Measurements from ENCODE around the gene ACTR1A.

ACTR1A gene

GRCh38 chr10:102499356-102499755 lies 3.2 kb downstream of the ACTR1A start:
- in situ Hi-C loops (cut with HindIII; ENCODE audit: low pct_ligation_motif_present, low sequenced_read_pairs), result no loop called here
- DNase-seq, result no peak
- no peak overlapping the region for H3K27ac ChIP-seq
- H3K4me3 ChIP-seq (ENCODE audit: low read depth, low read length), result no peak overlapping the region
- no peaks in the 10 kb centered on the region for H3K36me3 ChIP-seq (replicated peaks)
- TF ChIP-seq CTCF (IDR thresholded peaks at IDR 0.05; ENCODE audit: low read depth, low read length, missing control alignments), result no peak
- no peaks in the 10 kb centered on the region for H3K27me3 ChIP-seq (replicated peaks)

- in situ Hi-C loops (cut with HindIII; ENCODE audit: low pct_ligation_motif_present, low sequenced_read_pairs), result no loop called here
- Histone ChIP-seq H3K27ac (no peak overlapping the region), H3K27me3 (replicated peaks) (no peaks in the 10 kb centered on the region), H3K4me3 (ENCODE audit: low read depth, low read length) (no peak overlapping the region), H3K36me3 (replicated peaks) (no peaks in the 10 kb centered on the region)
- no peak for TF ChIP-seq CTCF (IDR thresholded peaks at IDR 0.05; ENCODE audit: low read depth, low read length, missing control alignments)
- DNase-seq, result no peak
These were observed 5.0 kb downstream of the ACTR1A start for GRCh38 chr10:102497545-102497944.

- Histone ChIP-seq H3K27me3 (replicated peaks) (no peaks in the 10 kb centered on the region), H3K36me3 (replicated peaks) (peaks cover 12% of the 10 kb centered on the region), H3K27ac (no peak overlapping the region), H3K4me3 (ENCODE audit: low read depth, low read length) (no peak overlapping the region)
- no peak for TF ChIP-seq CTCF (IDR thresholded peaks at IDR 0.05; ENCODE audit: low read depth, low read length, missing control alignments)
- DNase-seq, result no peak
- in situ Hi-C loops (cut with HindIII; ENCODE audit: low pct_ligation_motif_present, low sequenced_read_pairs), result no loop called here
These were observed 8.7 kb downstream of the ACTR1A start for GRCh38 chr10:102493771-102494170.

GRCh38 chr10:102492983-102493382 lies 9.5 kb downstream of the ACTR1A start:
- TF ChIP-seq CTCF (IDR thresholded peaks at IDR 0.05; ENCODE audit: low read depth, low read length, missing control alignments), result no peak
- in situ Hi-C loops (cut with HindIII; ENCODE audit: low pct_ligation_motif_present, low sequenced_read_pairs), result no loop called here
- no peak overlapping the region for H3K4me3 ChIP-seq (ENCODE audit: low read depth, low read length)
- DNase-seq, result no peak
- no peak overlapping the region for H3K27ac ChIP-seq
- H3K27me3 ChIP-seq (replicated peaks), result no peaks in the 10 kb centered on the region
- H3K36me3 ChIP-seq (replicated peaks), result peaks cover 20% of the 10 kb centered on the region

- H3K27me3 ChIP-seq (replicated peaks), result no peaks in the 10 kb centered on the region
- peaks cover 24% of the 10 kb centered on the region for H3K36me3 ChIP-seq (replicated peaks)
- TF ChIP-seq CTCF (IDR thresholded peaks at IDR 0.05; ENCODE audit: low read depth, low read length, missing control alignments), result no peak
- no peak overlapping the region for H3K27ac ChIP-seq
- DNase-seq, result no peak
- in situ Hi-C loops (cut with HindIII; ENCODE audit: low pct_ligation_motif_present, low sequenced_read_pairs), result no loop called here
- no peak overlapping the region for H3K4me3 ChIP-seq (ENCODE audit: low read depth, low read length)
These were observed 10.1 kb downstream of the ACTR1A start for GRCh38 chr10:102492344-102492939.

GRCh38 chr10:102491136-102491535 lies 11.4 kb downstream of the ACTR1A start:
- in situ Hi-C loops (cut with HindIII; ENCODE audit: low pct_ligation_motif_present, low sequenced_read_pairs), result no loop called here
- TF ChIP-seq CTCF (IDR thresholded peaks at IDR 0.05; ENCODE audit: low read depth, low read length, missing control alignments), result no peak
- no peak for DNase-seq
- peaks cover 35% of the 10 kb centered on the region for H3K36me3 ChIP-seq (replicated peaks)
- H3K27ac ChIP-seq, result no peak overlapping the region
- H3K27me3 ChIP-seq (replicated peaks), result no peaks in the 10 kb centered on the region
- no peak overlapping the region for H3K4me3 ChIP-seq (ENCODE audit: low read depth, low read length)

All from brain microvascular endothelial cell (primary cell).